Testis (tissue), 2 donors: Measurements from ENCODE around the gene TBL2.

Experiments used
- POLR2A ChIP-seq: fragments of 450-650 bp; IDR thresholded peaks from one replicate; pipeline ENCODE4 v1.6.1; 2017; ENCODE audit warnings: antibody characterized with exemption, mild to moderate bottlenecking, moderate library complexity
- TF ChIP-seq, protein P1 (sequence below), 3 experiments: fragments of 450-650 bp in 2 of 3; fragments of 200-600 bp in 1 of 3; sonication (generic) in 1 of 3; IDR thresholded peaks; one replicate each; pipeline ENCODE4 v1.5.1; 2016 to 2019; ENCODE audit warnings: antibody characterized with exemption in 3 of 3, mild to moderate bottlenecking in 2 of 3, moderate library complexity in 1 of 3

DNA sequence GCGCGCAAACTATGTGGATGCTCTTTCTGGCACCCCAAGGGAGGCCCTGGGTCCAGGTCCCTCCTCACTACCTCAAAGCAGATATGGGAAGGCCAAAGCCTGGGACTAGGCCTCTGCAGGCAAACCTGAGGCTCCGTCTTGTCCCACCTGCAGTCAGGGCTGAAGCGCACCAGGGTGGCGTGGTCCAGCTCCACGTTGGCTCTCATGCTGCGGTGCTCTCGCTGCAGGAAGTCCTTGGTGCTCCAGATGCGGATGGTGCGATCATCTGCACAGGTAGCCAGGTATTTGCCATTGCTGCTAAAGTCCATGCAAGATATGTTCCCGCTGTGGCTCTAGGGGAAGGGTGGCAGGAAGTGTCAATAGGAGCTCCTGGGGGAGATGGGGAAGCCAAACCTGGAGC lies 4.6 kb downstream of the TBL2 start:
- TF ChIP-seq, protein P1, sequence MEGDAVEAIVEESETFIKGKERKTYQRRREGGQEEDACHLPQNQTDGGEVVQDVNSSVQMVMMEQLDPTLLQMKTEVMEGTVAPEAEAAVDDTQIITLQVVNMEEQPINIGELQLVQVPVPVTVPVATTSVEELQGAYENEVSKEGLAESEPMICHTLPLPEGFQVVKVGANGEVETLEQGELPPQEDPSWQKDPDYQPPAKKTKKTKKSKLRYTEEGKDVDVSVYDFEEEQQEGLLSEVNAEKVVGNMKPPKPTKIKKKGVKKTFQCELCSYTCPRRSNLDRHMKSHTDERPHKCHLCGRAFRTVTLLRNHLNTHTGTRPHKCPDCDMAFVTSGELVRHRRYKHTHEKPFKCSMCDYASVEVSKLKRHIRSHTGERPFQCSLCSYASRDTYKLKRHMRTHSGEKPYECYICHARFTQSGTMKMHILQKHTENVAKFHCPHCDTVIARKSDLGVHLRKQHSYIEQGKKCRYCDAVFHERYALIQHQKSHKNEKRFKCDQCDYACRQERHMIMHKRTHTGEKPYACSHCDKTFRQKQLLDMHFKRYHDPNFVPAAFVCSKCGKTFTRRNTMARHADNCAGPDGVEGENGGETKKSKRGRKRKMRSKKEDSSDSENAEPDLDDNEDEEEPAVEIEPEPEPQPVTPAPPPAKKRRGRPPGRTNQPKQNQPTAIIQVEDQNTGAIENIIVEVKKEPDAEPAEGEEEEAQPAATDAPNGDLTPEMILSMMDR (IDR thresholded peaks at IDR 0.05), result no peak
- no peak for TF ChIP-seq POLR2A
